GM10248 (cell line): ENCODE results near the gene RAB36.

Experiments
- CTCF ChIA-PET: fragments of 300-600 bp; sonication (Branson Sonifier 250); formaldehyde crosslinking; extraction: SDS; loops from one replicate; lab custom pipeline; 2021; ENCODE audit warnings: antibody characterized with exemption; lab: Yijun Ruan, JAX
- POLR2A ChIA-PET: fragments of 350-650 bp; sonication (Branson Sonifier 250); formaldehyde crosslinking; extraction: SDS; loops from one replicate; lab custom pipeline; 2020; ENCODE audit warnings: antibody characterized with exemption; lab: Yijun Ruan, JAX
- DNase-seq: peaks from one replicate; pipeline ENCODE4 v3.0.0; 2012; ENCODE audit errors: extremely low spot score
- TF ChIP-seq, protein P1 (sequence below): IDR thresholded peaks from 2 replicates; pipeline ENCODE4 v1.5.1; 2012; ENCODE audit warnings: mild to moderate bottlenecking, low read depth; ENCODE audit errors: extremely low read depth, missing control alignments, control extremely low read depth

Gene RAB36

DNA sequence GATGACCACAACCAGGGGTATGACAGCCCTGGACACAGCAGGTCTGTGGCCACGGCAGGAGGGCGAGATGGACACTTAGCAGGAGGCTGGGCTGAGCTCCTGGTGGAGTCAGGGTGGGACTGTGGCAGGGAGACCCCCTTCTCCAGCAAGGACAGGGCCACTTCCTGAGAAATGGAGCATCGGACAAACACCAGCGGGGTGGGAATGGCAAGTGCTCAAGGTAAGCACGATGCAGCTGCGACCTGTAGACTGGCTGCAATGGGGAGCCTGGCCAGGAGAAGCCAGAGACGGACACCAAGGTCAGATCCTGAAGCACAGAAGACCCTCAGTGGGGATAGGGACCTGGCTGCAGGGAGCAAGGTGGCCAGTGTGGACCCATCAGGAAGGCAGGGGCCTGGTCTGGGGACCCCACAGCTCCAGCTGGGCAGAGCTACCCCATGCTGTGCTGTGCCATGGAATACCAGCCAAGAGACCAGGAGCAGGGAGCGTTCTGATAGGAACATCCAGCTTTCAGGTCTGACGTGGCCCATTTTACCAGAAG is 32.7 kb upstream of the RAB36 start:
- CTCF ChIA-PET, result interaction anchor here (1.0 kb wide), 1 partner anchor 22 kb away, joined by 3 read pairs; no protein-coding TSS in a partner anchor
- no peak for DNase-seq
- POLR2A ChIA-PET, result no interaction called here
- TF ChIP-seq, protein P1, sequence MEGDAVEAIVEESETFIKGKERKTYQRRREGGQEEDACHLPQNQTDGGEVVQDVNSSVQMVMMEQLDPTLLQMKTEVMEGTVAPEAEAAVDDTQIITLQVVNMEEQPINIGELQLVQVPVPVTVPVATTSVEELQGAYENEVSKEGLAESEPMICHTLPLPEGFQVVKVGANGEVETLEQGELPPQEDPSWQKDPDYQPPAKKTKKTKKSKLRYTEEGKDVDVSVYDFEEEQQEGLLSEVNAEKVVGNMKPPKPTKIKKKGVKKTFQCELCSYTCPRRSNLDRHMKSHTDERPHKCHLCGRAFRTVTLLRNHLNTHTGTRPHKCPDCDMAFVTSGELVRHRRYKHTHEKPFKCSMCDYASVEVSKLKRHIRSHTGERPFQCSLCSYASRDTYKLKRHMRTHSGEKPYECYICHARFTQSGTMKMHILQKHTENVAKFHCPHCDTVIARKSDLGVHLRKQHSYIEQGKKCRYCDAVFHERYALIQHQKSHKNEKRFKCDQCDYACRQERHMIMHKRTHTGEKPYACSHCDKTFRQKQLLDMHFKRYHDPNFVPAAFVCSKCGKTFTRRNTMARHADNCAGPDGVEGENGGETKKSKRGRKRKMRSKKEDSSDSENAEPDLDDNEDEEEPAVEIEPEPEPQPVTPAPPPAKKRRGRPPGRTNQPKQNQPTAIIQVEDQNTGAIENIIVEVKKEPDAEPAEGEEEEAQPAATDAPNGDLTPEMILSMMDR, result no peak

DNA sequence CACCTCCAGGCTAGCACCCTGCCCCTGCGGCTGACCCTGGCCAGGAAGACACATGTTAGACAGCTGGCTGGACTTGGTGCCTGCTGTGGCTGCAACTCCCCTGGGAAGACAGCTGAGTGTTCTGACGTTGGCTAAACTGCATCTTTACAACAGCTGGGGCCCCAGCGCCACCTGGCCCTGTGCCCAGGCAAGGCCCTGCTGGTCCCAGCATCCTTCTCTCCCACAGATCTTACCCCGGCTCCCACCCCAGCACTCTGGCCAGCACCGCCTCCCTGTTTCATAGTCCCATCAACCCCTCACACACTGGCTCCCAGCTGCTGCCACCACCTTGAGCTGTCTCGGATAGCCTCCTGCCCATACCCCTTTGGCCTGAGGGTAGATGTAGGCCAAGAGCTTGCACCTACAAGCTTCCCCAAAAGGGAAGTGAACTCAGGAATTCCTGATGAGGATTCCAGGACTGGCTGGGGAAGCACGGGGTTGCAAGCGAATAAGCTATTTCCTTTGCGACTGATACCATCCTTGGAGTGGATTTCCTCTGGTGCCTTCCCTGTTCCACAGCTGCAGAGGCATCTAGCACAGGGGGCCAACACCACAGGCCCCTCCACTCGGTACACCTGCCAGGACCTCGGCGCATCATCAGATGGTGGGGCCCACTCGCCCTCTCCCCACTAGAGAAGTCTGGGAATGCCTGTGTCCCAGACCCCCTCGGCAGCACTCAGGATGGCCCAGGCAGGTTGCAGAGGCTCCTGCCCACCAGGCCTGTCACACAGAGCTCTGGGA is 32.0 kb upstream of the RAB36 start:
- TF ChIP-seq, protein P1, result no peak
- POLR2A ChIA-PET, result no interaction called here
- no peak for DNase-seq
- CTCF ChIA-PET, result interaction anchor here (0.6 to 1.5 kb wide), 9 partner anchors 16 to 526 kb away, joined by 3 to 4 read pairs (median 3); no protein-coding TSS in a partner anchor

DNA sequence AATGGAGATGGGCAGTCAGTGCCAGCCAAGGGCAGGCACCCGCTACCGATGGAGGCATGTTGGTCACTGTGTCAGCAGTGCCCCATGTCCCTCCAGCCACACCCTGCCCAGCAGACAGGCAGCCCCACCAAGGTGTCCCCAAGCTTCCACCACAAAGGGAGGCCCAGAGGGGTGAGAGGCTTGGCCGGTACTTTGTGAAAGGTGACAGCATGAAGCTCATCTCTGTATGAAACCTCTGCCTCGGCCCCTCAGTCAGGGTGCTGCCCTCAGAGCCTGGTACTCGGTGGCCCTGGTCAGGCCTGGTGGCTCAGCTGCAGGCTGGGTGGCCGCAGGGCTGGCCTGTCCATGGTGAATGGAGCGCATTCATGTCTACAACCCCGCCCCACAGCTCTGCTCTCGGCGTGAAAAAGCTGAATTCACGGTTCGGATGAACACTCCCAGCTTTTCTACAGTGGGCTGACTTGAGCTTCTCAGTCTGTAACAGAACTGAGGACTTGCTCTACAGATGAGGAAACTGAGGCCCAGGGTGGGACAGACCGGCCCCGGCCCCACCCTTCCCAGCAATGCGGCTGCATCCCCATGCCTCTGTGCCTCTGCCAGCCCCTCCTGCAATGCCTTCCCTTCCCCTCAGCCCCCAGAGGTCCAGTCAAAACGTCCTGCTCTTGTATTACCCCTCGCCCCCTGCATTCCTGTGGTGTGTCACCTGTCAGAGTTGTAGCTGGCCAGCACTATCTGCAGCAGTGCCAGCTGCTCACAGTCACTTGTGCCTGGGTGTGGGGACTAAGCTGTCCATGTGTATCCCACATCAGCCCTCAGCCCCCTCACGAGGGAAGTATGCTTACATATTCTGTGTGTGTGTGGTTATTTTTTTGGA is 31.2 kb upstream of the RAB36 start:
- DNase-seq, result no peak
- ChIA-PET POLR2A (no interaction called here), CTCF (interaction anchor here (0.6 to 1.5 kb wide), 9 partner anchors 15 to 527 kb away, joined by 3 to 4 read pairs (median 3); no protein-coding TSS in a partner anchor)
- TF ChIP-seq, protein P1, result no peak

DNA sequence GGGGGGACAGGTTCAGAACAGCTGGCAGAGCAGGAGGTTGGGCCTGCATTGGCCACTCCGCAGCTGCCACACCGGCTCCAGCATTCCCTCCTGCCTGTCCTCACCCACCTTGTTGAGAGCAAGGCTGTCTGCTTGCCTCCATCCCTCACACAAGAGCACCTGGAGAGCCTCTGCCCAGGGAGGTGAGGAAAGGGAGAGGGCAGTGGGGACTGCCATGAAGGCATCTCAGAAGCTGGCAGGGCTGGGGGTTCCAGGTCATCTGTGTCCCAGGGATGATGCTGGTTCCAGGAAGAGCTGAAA is 30.6 kb upstream of the RAB36 start:
- TF ChIP-seq, protein P1, result no peak
- ChIA-PET CTCF (interaction anchor here (0.9 to 1.3 kb wide), 4 partner anchors 16 to 304 kb away, joined by 3 read pairs; no protein-coding TSS in a partner anchor), POLR2A (no interaction called here)
- no peak for DNase-seq

DNA sequence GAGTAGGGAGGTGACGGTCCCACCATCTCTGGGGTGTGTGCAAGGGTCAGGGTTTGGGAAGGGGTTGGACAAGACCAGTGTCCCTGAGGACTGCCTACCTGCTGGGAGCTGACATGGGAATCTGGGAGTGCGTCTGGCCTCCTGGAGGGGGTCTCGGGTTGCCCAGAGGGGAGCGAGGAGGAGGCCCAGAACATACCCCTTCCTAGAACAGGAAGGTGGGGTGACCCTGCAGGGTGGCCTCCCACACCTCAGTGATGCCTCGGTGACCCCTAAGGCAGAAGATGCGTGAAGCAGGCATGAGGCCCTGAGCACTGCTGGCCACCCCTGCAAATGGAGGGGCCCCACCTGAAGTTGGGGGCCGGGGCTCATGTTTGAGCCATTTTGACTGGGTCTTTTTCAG is 29.9 kb upstream of the RAB36 start:
- POLR2A ChIA-PET, result no interaction called here

More for the DNA sequence above, 29.9 kb upstream of the RAB36 start:
- TF ChIP-seq, protein P1, result no peak
- CTCF ChIA-PET, result interaction anchor here (0.9 kb wide), 1 partner anchor 156 kb away, joined by 3 read pairs; no protein-coding TSS in a partner anchor
- DNase-seq, result no peak
